B cell (primary cell): ENCODE measurements around the gene ALKBH2. TPM values are rescaled to one million over a fixed set of nuclear protein-coding genes. Genes with fewer than 3 reads are reported as not detected.

Experiments
- ATAC-seq: fragments of 200-7000 bp; cut with Tn5 transposase; one replicate; pipeline ENCODE4 v1.10.0; 2021; ENCODE audit warnings: low read depth, mild to moderate bottlenecking, moderate number of reproducible peaks, moderate library complexity
- CTCF ChIA-PET: fragments of 350-600 bp; sonication (Branson Sonifier 250); formaldehyde crosslinking; loops from one replicate; lab custom pipeline; 2021; ENCODE audit warnings: antibody characterized with exemption, inconsistent platforms; lab: Charles Lee
- POLR2A ChIA-PET: fragments of 350-600 bp; sonication (Branson Sonifier 250); formaldehyde crosslinking; loops from one replicate; lab custom pipeline; 2021; ENCODE audit warnings: antibody characterized with exemption; lab: Charles Lee
- DNase-seq: peaks from one replicate; pipeline ENCODE4 v3.0.0; 2013
- H2AFZ ChIP-seq: 2 replicates; pipeline ENCODE4 v1.6.1; 2012; ENCODE audit warnings: mild to moderate bottlenecking, low read depth, low read length; ENCODE audit not compliant: insufficient read depth, poor library complexity, severe bottlenecking
- H3K27ac ChIP-seq, 2 donors: 1 replicate in 1 of 2; 2 replicates in 1 of 2; pipeline ENCODE4 v1.5.1; 2012 to 2013; ENCODE audit warnings: low read length in 2 of 2, mild to moderate bottlenecking in 2 of 2, moderate library complexity in 1 of 2
- H3K27me3 ChIP-seq, 4 experiments: fragments of 200-600 bp in 1 of 4; sonication (generic) in 1 of 4; replicated peaks in 1 of 4; 1 replicate in 2 of 4; 2 replicates in 2 of 4; pipeline versions ENCODE4 v1.6.1 to v1.7.0; 2013 to 2016; ENCODE audit warnings: low read length in 3 of 4, mild to moderate bottlenecking in 2 of 4, mixed read lengths in 1 of 4, moderate library complexity in 1 of 4; ENCODE audit not compliant: insufficient read depth in 4 of 4, control insufficient read depth in 3 of 4; ENCODE audit errors: control extremely low read depth in 1 of 4
- H3K36me3 ChIP-seq, 2 experiments: replicated peaks in 1 of 2; 1 replicate in 1 of 2; 2 replicates in 1 of 2; pipeline versions ENCODE4 v1.6.1 to v1.7.1; 2013; ENCODE audit warnings: low read length in 1 of 2; ENCODE audit not compliant: insufficient read depth in 2 of 2, control insufficient read depth in 1 of 2; ENCODE audit errors: control extremely low read depth in 1 of 2, extremely low read depth in 1 of 2
- H3K4me1 ChIP-seq, 2 donors: fragments of 200-600 bp in 1 of 2; sonication (generic) in 1 of 2; 1 replicate in 1 of 2; 2 replicates in 1 of 2; pipeline versions ENCODE4 v1.5.1 to v1.6.1; 2013 to 2017; ENCODE audit warnings: low read length in 2 of 2; ENCODE audit not compliant: control insufficient read depth in 2 of 2, insufficient read depth in 2 of 2
- H3K4me2 ChIP-seq: replicated peaks from 2 replicates; pipeline ENCODE3; 2012; ENCODE audit warnings: mild to moderate bottlenecking, low read depth, low read length; ENCODE audit not compliant: poor library complexity, severe bottlenecking
- H3K4me3 ChIP-seq, 5 experiments: fragments of 200-600 bp in 1 of 5; sonication (generic) in 1 of 5; 1 replicate in 3 of 5; 2 replicates in 2 of 5; pipeline versions ENCODE4 v1.5.1 to v1.7.0; 2011 to 2016; ENCODE audit warnings: low read length in 4 of 5, mild to moderate bottlenecking in 4 of 5, low read depth in 2 of 5, control low read depth in 1 of 5, moderate library complexity in 1 of 5; ENCODE audit not compliant: insufficient read depth in 1 of 5; ENCODE audit errors: control extremely low read depth in 1 of 5, extremely low read depth in 1 of 5
- H3K79me2 ChIP-seq: fragments of 200-600 bp; sonication (generic); one replicate; pipeline ENCODE4 v1.6.0; 2016; ENCODE audit warnings: low read length; ENCODE audit not compliant: control insufficient read depth, insufficient read depth
- H3K9ac ChIP-seq: fragments of 200-600 bp; sonication (generic); 2 replicates; pipeline ENCODE4 v1.6.1; 2017; ENCODE audit warnings: mild to moderate bottlenecking, low read length, moderate library complexity
- H3K9me3 ChIP-seq, 3 donors: one replicate each; pipeline versions ENCODE4 v1.6.1 to v1.7.1; 2013; ENCODE audit warnings: low read length in 2 of 3; ENCODE audit not compliant: control insufficient read depth in 2 of 3, insufficient read depth in 1 of 3; ENCODE audit errors: control extremely low read depth in 1 of 3
- H4K20me1 ChIP-seq: 2 replicates; pipeline ENCODE4 v1.6.0; 2012; ENCODE audit warnings: mild to moderate bottlenecking, low read length; ENCODE audit not compliant: insufficient read depth, control insufficient read depth, poor library complexity, severe bottlenecking
- H3K27ac Mint-ChIP-seq: one replicate; pipeline ENCODE4 v1.8.0; 2021; ENCODE audit warnings: mixed read lengths
- H3K27me3 Mint-ChIP-seq: one replicate; pipeline ENCODE4 v1.8.0; 2021; ENCODE audit warnings: mixed read lengths
- H3K4me1 Mint-ChIP-seq: one replicate; pipeline ENCODE4 v1.8.0; 2021; ENCODE audit warnings: mixed read lengths
- H3K4me3 Mint-ChIP-seq: one replicate; pipeline ENCODE4 v1.8.0; 2021; ENCODE audit warnings: mixed read lengths
- H3K9me3 Mint-ChIP-seq: one replicate; pipeline ENCODE4 v1.8.0; 2022; ENCODE audit warnings: mixed read lengths; ENCODE audit not compliant: insufficient read depth
- EZH2 ChIP-seq: IDR thresholded peaks from 2 replicates; pipeline ENCODE4 v1.6.1; 2012; ENCODE audit warnings: borderline replicate concordance, low read depth, mild to moderate bottlenecking, moderate library complexity, low read length; ENCODE audit not compliant: insufficient read depth, poor library complexity, severe bottlenecking
- WGBS: methylation state at CpG from one replicate; pipeline ENCODE4 v1.1.5; 2013; ENCODE audit warnings: missing lambda C conversion rate; ENCODE audit not compliant: insufficient coverage; 5-methylcytosine and 5-hydroxymethylcytosine counted together
- intact Hi-C: fragments of 100-400 bp; cut with micrococcal nuclease; formaldehyde crosslinking; loops from one replicate; pipeline ENCODE4 v1.10.0; 2022
- polyA plus RNA-seq: library from polyadenylated mRNA; depleted of rRNA; stranded (reverse); fragments of >200 nt; gene quantifications from 2 replicates; pipeline ENCODE4 v1.2.3, GENCODE V29; 2012
- total RNA-seq, 2 donors: library from RNA; stranded (reverse); fragments of 120-200 nt in 1 of 2; gene quantifications; 1 replicate in 1 of 2; 2 replicates in 1 of 2; pipeline versions ENCODE4 v1.2.3 to v1.2.4, GENCODE V29; 2013 to 2022
- TF ChIP-seq, protein P1 (sequence below): fragments of 200-600 bp; IDR thresholded peaks from one replicate; pipeline ENCODE4 v1.8.0; 2022; ENCODE audit warnings: antibody characterized with exemption, mild to moderate bottlenecking

Gene ALKBH2
- total and polyA plus RNA-seq, 2 donors (not counting 1 experiment from before 2014, with no cell fraction given), result 14.6 TPM

DNA sequence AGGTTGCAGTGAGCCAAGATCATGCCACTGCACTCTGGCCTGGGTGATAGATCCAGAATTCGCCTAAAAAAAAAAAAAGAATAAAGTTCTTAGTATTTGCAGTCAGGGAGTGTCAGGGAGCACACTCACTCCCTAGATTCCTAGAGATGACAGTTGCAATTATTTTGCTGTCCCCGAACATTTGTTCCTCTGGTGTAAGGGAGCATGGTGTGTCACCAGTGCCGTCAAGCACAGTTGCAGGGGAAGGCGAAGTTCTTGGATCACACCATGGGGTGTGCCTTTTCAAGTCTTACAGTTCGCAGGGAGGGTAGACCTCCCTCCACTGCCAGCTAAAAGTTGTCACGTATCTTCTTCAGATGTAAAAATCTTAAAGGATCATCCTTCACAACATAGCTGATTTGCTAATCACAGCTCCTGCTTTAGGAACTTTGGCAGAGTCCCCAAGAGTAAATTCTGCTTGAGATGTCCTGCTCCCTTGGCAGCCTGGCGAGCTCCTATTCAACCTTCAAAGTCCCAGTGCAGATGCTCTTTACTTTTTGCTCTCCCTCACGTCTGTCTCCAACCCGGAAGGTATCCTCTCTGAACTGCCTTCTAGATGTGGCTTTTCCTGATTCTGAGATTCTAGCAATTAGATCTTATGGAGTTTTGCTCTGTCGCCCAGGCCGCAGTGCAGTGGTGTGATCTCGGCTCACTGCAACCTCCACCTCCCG, 34.4 kb upstream of the ALKBH2 start:
- TF ChIP-seq EZH2, result no peak
- TF ChIP-seq, protein P1, sequence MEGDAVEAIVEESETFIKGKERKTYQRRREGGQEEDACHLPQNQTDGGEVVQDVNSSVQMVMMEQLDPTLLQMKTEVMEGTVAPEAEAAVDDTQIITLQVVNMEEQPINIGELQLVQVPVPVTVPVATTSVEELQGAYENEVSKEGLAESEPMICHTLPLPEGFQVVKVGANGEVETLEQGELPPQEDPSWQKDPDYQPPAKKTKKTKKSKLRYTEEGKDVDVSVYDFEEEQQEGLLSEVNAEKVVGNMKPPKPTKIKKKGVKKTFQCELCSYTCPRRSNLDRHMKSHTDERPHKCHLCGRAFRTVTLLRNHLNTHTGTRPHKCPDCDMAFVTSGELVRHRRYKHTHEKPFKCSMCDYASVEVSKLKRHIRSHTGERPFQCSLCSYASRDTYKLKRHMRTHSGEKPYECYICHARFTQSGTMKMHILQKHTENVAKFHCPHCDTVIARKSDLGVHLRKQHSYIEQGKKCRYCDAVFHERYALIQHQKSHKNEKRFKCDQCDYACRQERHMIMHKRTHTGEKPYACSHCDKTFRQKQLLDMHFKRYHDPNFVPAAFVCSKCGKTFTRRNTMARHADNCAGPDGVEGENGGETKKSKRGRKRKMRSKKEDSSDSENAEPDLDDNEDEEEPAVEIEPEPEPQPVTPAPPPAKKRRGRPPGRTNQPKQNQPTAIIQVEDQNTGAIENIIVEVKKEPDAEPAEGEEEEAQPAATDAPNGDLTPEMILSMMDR, result no peak
- Mint-ChIP-seq H3K9me3 (no peaks in the 10 kb centered on the region), H3K27me3 (peaks cover 6% of the 10 kb centered on the region), H3K27ac (no peak overlapping the region), H3K4me3 (no peak overlapping the region), H3K4me1 (no peaks in the 10 kb centered on the region)
- ATAC-seq (no peak), DNase-seq (no peak)
- ChIA-PET CTCF (interaction anchor here (1.0 to 1.6 kb wide), 2 partner anchors 16 to 258 kb away, joined by 3 read pairs; no protein-coding TSS in a partner anchor), POLR2A (interaction anchor here (0.7 kb wide), 1 partner anchor 270 kb away, joined by 3 read pairs; no protein-coding TSS in a partner anchor)
- intact Hi-C loops, result no loop called here
- H3K36me3 ChIP-seq, result no peaks in the 10 kb centered on the region
- no peaks in the 10 kb centered on the region for H3K27me3 ChIP-seq
- no peak overlapping the region for H3K4me3 ChIP-seq
- H2AFZ ChIP-seq, result no peak overlapping the region
- no peaks in the 10 kb centered on the region for H4K20me1 ChIP-seq
- no peaks in the 10 kb centered on the region for H3K79me2 ChIP-seq
- H3K4me1 ChIP-seq, result no peaks in the 10 kb centered on the region
- H3K9me3 ChIP-seq, result no peaks in the 10 kb centered on the region
- H3K4me2 ChIP-seq, result no peak overlapping the region
- 94% methylated on average over 10 of the region's 13 CpGs for WGBS
- H3K27ac ChIP-seq, result no peak overlapping the region
- H3K9ac ChIP-seq, result no peak overlapping the region

DNA sequence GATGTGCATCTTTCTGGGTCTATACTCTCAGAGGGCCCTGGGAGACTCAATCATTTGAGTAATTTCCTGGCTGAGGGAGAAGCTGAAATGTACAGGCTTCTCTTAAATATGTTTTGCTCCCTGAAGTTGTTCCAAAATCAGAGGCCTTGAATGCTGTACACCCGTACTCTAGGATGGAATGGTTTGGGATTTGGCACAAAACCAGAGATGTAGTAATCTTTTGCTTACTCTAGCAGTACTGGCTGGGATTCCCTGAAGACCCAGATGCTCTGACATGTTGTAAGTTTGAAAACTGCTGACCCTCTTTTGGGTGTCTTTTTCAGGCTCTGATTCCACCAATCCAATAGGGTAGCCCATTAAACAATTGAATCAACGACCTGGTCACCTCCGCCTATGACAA, 33.5 kb upstream of the ALKBH2 start:
- no peaks in the 10 kb centered on the region for H3K9me3 Mint-ChIP-seq
- ATAC-seq (no peak), DNase-seq (no peak)
- ChIA-PET POLR2A (no interaction called here), CTCF (interaction anchor here (1.0 to 1.6 kb wide), 2 partner anchors 15 to 259 kb away, joined by 3 read pairs; no protein-coding TSS in a partner anchor)
- no peaks in the 10 kb centered on the region for H3K27me3 ChIP-seq
- H3K79me2 ChIP-seq, result no peaks in the 10 kb centered on the region
- no peak overlapping the region for H3K9ac ChIP-seq
- TF ChIP-seq, protein P1, result no peak
- TF ChIP-seq EZH2, result no peak
- WGBS, result 100% methylated on average over 1 of the region's 3 CpGs
- no peaks in the 10 kb centered on the region for H3K4me1 ChIP-seq
- no peak overlapping the region for H3K27ac ChIP-seq
- H3K4me1 Mint-ChIP-seq, result no peaks in the 10 kb centered on the region
- no peaks in the 10 kb centered on the region for H3K36me3 ChIP-seq
- no peak overlapping the region for H3K27ac Mint-ChIP-seq
- no peaks in the 10 kb centered on the region for H4K20me1 ChIP-seq
- H2AFZ ChIP-seq, result no peak overlapping the region
- H3K9me3 ChIP-seq, result no peaks in the 10 kb centered on the region
- intact Hi-C loops, result no loop called here
- H3K4me2 ChIP-seq, result no peak overlapping the region
- H3K4me3 Mint-ChIP-seq, result no peak overlapping the region
- H3K4me3 ChIP-seq, result no peak overlapping the region
- peaks cover 6% of the 10 kb centered on the region for H3K27me3 Mint-ChIP-seq
